ENCODE data around the gene PRMT3. TPM values are rescaled to one million over a fixed set of nuclear protein-coding genes. Genes with fewer than 3 reads are reported as not detected.
"Not testable (repeated sequence)": the region's sequence is repeated elsewhere in the genome, so short reads cannot be mapped to it uniquely, and the experiment has no call there.

PRMT3 gene
- total RNA-seq, 1 donor from 2014 or later, result 12.5 TPM

DNA sequence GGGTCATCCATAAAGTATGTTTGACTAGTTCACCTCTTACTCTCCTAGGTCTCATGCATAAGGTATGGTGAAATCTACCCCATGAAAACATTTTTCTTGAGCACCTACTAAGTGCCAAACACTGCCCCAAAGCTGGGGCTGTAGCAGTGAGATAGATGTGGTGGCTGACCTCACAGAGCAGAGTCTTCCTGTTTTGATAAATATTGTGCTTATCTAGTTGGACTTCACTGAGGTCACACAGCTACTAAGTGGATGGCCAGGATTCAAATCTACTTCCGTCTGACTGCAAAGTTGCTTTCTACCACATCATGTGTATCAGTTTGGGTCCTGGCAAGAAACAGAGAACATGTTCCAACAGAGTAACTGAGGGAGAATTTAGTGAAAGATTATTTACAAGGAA lies 30.4 kb upstream of the PRMT3 start:
- H3K4me3 ChIP-seq (ENCODE audit: low read depth, low read length), result no peak overlapping the region
- TF ChIP-seq, protein P1, sequence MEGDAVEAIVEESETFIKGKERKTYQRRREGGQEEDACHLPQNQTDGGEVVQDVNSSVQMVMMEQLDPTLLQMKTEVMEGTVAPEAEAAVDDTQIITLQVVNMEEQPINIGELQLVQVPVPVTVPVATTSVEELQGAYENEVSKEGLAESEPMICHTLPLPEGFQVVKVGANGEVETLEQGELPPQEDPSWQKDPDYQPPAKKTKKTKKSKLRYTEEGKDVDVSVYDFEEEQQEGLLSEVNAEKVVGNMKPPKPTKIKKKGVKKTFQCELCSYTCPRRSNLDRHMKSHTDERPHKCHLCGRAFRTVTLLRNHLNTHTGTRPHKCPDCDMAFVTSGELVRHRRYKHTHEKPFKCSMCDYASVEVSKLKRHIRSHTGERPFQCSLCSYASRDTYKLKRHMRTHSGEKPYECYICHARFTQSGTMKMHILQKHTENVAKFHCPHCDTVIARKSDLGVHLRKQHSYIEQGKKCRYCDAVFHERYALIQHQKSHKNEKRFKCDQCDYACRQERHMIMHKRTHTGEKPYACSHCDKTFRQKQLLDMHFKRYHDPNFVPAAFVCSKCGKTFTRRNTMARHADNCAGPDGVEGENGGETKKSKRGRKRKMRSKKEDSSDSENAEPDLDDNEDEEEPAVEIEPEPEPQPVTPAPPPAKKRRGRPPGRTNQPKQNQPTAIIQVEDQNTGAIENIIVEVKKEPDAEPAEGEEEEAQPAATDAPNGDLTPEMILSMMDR (conservative IDR thresholded peaks at IDR 0.05; ENCODE audit: low read depth, low read length), result no peak
- DNase-seq (ENCODE audit: low read depth), result no peak

DNA sequence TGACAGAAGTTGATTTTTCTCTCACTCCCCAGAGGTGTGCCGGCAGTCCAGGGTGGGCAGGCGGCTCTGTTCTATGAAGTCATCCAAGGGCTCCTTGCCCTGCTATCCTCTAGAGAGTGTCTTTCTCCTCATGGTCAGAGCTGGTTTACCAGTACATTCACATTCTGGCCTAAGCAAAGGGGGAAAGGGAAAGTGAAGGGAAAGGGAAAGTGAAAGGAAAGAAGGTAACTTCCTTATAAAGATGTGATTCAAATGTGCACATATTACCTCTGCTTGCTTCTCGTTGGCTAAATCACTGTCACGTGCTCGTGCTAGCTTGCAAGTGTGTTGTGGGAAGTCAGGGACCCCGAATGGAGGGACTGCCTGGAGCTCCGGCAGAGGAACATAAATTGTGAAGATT lies 26.9 kb upstream of the PRMT3 start:
- H3K4me3 ChIP-seq (ENCODE audit: low read depth, low read length), result no peak overlapping the region
- TF ChIP-seq, protein P1 (conservative IDR thresholded peaks at IDR 0.05; ENCODE audit: low read depth, low read length), result no peak
- no peak for DNase-seq (ENCODE audit: low read depth)

DNA sequence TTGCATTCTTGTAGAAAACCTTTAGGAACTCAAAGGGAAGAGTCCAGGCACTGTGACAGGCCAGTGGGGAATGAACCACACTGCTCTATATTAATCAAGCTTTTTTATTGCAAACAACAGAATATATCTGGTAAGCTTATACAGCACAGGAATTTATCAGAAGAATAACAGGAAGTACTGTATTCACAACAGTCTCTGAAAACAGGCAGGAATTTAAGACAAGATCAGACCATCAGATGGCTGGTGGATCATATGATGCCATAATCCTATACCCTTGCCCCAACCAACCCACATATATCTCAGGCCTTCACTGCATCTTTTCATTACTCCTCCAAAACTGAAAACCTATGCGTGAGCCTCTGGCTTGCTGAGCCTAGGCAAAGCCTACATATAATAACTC lies 25.0 kb upstream of the PRMT3 start:
- no peak overlapping the region for H3K4me3 ChIP-seq (ENCODE audit: low read depth, low read length)
- DNase-seq (ENCODE audit: low read depth), result no peak
- TF ChIP-seq, protein P1 (conservative IDR thresholded peaks at IDR 0.05; ENCODE audit: low read depth, low read length), result no peak

DNA sequence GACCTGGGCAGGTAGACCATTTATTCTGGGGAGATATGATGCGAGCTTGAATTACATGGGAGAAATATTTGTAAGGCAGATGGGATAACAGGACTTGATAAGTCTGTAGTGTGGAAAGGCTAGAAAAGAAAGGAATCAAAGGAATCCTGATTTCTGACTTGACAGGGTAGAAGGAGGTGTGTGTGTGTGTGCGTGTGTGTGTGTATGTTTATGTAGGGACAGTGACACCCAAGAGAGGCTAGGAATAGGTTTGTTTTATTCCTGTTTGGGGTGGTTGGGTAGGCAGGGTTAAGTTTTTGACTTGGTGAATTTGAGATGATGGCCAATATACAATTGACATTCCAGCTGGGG lies 24.4 kb upstream of the PRMT3 start:
- no peak for DNase-seq (ENCODE audit: low read depth)
- H3K4me3 ChIP-seq (ENCODE audit: low read depth, low read length), result peak overlapping the region; percentile 76
- TF ChIP-seq, protein P1 (conservative IDR thresholded peaks at IDR 0.05; ENCODE audit: low read depth, low read length), result no peak

DNA sequence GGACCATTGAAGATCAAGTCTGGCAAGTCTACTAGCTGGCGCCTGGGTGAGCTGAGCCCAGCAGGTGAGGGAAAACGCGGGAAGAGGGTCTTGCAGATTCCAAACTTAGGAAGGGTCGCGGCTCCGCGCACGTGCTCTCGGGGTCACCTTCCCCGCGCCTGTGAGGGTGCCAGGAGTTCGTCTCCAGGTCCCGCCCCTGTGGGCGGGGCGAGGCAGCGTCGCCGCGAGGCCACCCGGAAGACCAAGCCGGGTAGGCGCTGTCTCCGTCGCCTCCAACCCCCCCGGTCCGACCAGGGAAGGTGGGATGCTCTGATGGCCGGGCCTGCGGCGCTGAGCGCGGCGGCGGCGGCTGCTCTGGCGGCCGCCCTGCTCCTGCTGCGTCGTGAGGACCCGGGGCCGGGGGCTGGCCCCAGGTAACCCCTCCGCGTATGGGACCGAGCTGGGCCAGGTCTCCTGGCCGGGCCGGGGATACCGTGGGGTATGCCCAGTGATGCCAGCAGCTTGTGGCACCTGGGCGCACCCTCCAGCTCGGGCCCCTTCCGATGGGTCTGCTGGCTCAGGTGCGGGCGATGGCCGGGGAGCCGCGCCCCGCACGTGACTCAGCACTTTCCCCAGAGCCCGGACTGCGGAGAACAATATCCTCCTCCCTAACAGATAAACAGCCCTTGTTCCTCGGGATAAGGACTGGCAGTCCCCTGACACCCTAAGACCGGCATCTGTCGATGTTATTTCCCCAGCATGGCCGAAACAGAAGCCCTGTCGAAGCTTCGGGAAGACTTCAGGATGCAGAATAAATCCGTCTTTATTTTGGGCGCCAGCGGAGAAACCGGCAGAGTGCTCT lies 23.8 kb upstream of the PRMT3 start, which contains the start of gene HTATIP2:
HTATIP2 (plus strand) TSS at position 215 of the 841 bp plus-strand sequence; CDS start at position 739, 524 bp downstream.
- H3K4me3 ChIP-seq (ENCODE audit: low read depth, low read length), result peak within 1 kb of the TSS; percentile 76
- DNase-seq (ENCODE audit: low read depth), result no peak

DNA sequence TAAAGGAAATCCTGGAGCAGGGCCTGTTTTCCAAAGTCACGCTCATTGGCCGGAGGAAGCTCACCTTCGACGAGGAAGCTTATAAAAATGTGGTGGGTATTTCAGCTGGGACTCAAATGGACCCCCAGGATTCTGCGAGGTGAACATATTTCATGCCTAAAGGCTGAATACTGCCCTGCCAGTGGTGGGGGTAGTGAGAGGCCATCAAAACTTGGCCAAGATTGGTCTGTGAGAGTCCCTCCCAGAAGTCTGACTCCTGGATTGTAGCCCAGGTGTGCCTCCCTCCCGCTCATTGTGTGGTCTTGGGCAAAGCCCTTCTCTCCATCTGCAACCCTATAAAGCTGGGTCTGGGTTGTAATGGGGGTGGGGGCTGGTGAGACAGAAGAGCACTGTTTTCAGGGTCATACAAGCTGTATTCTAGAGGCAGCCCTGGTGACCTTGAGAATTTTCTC lies 23.1 kb upstream of the PRMT3 start:
- DNase-seq (ENCODE audit: low read depth), result no peak
- H3K4me3 ChIP-seq (ENCODE audit: low read depth, low read length), result peak overlapping the region; percentile 76
- TF ChIP-seq, protein P1 (conservative IDR thresholded peaks at IDR 0.05; ENCODE audit: low read depth, low read length), result no peak

More for the DNA sequence above, 23.8 kb upstream of the PRMT3 start, which contains the start of gene HTATIP2:
- TF ChIP-seq, protein P1 (conservative IDR thresholded peaks at IDR 0.05; ENCODE audit: low read depth, low read length), result no peak

DNA sequence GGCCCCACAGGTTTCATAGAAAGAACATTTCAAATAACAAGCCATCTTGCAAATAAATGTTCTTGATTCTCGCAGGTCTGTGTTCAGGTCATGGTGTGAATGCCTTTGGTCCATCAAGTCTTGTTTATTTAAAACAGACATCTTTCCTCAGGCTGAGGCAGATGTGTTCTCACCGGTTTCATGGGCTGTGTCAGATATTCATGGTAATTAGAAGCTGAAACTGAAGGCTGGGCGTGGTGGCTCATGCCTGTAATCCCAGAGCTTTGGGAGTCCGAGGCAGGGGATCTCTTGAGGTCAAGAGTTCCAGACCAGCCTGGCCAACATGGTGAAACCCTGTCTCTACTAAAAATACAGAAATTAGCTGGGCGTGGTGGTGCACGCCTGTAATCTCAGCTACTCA lies 22.1 kb upstream of the PRMT3 start:
- not testable (repeated sequence) for H3K4me3 ChIP-seq (ENCODE audit: low read depth, low read length); DNase-seq (ENCODE audit: low read depth)
